Measurements from ENCODE around the gene GMDS.

Gene GMDS

DNA sequence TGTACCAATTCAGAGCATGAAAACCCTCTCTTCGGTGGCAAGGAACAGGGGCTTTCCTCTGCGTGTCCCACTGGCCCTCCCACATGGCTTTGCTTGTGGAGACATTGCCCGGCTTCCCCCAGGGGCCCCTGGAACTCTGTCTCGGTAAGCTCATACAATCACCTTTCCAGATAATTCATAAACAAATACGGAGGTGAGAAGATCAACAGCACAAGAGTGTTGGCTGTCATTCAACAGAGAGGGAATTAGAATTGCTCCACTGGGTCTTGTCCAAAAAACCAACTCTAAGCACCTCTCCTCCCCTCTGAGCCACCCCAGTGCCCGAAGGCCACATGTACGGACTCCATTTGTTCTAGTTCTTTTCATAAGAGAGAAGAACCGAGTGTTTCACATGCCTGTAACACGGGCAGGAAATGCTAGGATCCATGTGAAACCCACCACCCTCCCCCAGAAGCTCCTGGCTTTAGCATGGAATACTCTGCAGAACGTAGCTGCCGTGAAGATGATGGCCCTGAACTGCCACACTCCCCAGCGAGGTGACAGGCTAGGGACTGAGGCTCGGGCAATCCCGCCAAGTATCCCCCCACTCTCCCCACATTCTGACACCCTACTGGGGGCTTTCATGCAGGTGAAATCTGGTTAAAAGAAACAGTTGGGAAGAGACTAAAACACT, 660.3 kb downstream of the GMDS start:
- no peak overlapping the region for H3K9ac ChIP-seq (ENCODE audit: low read depth, low read length)
- H3K9me3 ChIP-seq (ENCODE audit: control insufficient read depth, insufficient read depth, low read length) = no peaks in the 10 kb centered on the region
- no peaks in the 10 kb centered on the region for H3K36me3 ChIP-seq (ENCODE audit: insufficient read depth, low read length)
- no peaks in the 10 kb centered on the region for H3K4me1 ChIP-seq (ENCODE audit: insufficient read depth, low read length)

DNA sequence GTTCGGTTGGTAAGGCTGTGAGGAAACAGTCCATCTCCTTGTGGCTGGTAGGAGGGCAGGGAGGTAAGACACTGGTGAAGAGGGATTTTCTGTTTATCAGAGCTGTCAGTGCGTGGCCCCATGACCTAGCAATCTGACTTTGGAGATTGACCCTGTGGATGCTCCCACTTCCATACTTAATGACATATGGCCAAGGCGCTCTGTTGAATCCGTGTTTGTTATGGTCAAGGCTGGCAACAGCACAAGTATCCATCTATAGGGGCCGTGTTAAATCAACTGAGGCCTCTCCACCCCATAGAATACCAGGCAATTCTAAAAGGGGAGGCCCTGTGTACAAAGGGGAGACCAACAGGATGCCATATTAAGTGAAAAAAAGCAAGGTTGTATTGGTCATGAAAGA, 661.3 kb downstream of the GMDS start:
- Histone ChIP-seq H3K9ac (ENCODE audit: low read depth, low read length) (no peak overlapping the region), H3K36me3 (ENCODE audit: insufficient read depth, low read length) (no peaks in the 10 kb centered on the region), H3K4me1 (ENCODE audit: insufficient read depth, low read length) (no peaks in the 10 kb centered on the region)

DNA sequence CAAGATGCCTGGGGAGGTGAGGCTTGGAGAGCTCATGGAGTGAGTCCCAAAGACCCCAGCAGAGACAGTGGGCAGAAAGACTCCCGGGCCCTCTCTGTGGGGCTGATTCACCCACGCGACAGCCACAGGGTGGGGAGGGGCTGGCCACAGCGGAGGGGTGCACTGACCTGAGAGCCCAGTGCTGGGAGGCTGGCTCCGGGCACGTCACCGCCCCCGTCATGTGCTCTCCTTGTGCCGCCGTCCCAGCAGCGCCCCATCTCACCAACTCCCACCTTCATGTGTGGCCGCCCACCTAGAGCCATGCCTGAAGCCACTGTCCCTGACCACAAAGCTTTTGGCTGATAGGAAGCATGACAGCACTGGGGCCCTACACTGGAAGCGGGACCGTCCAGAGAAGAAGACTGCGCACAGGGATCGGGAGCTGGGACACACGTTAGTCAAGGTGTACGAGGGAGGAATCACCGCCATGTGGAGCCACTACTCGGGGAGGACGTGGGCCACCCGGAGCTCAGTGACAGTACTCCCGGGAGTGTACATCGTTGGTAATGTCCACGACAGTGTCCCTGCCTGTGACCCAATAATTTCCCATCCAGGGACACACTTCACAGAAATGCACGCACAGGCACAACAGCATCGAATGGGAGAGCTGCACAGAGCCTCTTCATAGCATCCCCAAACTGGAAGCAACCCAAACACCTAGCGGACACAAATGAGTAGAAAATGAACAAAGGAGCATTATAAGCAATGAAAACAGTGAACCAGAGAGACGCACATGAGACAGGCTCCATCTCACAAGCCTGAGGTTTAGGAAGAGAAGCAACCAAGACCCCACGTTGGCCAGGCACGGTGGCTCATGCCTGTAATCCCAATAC, 664.0 kb downstream of the GMDS start:
- Histone ChIP-seq H3K36me3 (ENCODE audit: insufficient read depth, low read length) (no peaks in the 10 kb centered on the region), H3K4me1 (ENCODE audit: insufficient read depth, low read length) (0 out of 2 replicates have a peak, but pooled peaks cover 2% of the 10 kb centered on the region), H3K9ac (ENCODE audit: low read depth, low read length) (no peak overlapping the region), H3K9me3 (ENCODE audit: control insufficient read depth, insufficient read depth, low read length) (no peaks in the 10 kb centered on the region)

More for the DNA sequence above, 661.3 kb downstream of the GMDS start:
- no peaks in the 10 kb centered on the region for H3K9me3 ChIP-seq (ENCODE audit: control insufficient read depth, insufficient read depth, low read length)

DNA sequence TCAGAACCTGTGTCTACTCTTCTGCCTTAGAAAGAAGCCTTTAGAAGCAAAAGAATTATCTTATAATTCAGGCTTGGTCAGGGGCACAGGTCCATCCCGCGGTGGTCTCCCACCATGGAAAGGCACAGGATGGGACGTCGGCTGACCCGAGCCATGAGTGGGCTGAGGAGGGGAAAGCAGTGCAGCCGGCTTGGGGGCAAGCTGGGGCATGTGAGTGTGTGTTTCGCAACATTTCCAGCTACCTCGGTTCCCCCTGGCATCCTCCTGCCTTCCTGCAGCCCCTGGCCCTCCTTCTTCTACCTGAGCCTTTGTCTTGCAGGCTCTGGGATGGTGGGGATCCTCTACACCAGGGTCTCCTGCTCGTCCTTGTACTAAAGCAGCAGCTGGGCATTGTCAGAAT, 664.8 kb downstream of the GMDS start:
- Histone ChIP-seq H3K4me1 (ENCODE audit: insufficient read depth, low read length) (0 out of 2 replicates have a peak, but pooled peaks cover 4% of the 10 kb centered on the region), H3K36me3 (ENCODE audit: insufficient read depth, low read length) (no peaks in the 10 kb centered on the region), H3K9ac (ENCODE audit: low read depth, low read length) (no peak overlapping the region), H3K9me3 (ENCODE audit: control insufficient read depth, insufficient read depth, low read length) (no peaks in the 10 kb centered on the region)

DNA sequence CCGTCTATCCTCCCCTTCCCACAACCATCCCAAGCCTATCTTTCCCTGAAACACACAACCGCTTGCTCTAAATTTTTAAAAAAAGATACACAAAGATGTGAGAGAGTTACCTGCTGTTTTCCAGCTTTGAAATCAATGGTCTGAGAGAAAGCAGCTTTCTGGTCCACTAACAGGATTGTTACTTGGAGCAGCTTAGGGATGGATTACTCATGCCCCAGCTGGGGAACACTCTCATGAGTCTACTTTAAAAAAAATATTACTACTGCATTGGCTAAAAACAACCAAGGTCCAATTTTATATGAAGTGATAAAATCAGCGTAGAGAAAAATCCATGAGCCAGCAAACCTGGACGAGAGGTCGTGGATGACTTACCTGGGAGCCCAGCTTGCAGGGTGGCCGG, 665.3 kb downstream of the GMDS start:
- Histone ChIP-seq H3K9ac (ENCODE audit: low read depth, low read length) (no peak overlapping the region), H3K36me3 (ENCODE audit: insufficient read depth, low read length) (no peaks in the 10 kb centered on the region), H3K4me1 (ENCODE audit: insufficient read depth, low read length) (peaks cover 8% of the 10 kb centered on the region; the same call in 1 of the 2 replicates), H3K9me3 (ENCODE audit: control insufficient read depth, insufficient read depth, low read length) (no peaks in the 10 kb centered on the region)

DNA sequence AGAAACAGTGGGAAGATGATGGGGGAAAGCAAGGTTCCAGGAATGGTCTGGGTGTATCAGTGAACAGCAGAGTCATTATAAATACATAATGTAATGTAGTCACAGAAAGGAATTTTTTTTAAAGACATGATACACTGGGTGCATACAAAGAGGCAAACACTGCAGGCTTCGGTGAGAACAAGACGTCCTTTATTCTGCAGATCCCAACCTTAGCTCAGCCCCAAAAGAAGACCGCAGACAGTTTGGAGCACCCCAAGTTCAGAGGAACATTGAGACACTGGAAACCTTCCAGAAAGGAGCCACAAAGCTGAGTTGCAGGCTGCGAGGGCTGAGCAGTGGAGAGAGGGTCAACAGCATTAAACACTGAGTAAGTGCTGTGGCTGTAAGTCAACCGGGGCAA, 666.3 kb downstream of the GMDS start:
- Histone ChIP-seq H3K9me3 (ENCODE audit: control insufficient read depth, insufficient read depth, low read length) (no peaks in the 10 kb centered on the region), H3K9ac (ENCODE audit: low read depth, low read length) (no peak overlapping the region), H3K36me3 (ENCODE audit: insufficient read depth, low read length) (no peaks in the 10 kb centered on the region), H3K4me1 (ENCODE audit: insufficient read depth, low read length) (peaks cover 18% of the 10 kb centered on the region)

DNA sequence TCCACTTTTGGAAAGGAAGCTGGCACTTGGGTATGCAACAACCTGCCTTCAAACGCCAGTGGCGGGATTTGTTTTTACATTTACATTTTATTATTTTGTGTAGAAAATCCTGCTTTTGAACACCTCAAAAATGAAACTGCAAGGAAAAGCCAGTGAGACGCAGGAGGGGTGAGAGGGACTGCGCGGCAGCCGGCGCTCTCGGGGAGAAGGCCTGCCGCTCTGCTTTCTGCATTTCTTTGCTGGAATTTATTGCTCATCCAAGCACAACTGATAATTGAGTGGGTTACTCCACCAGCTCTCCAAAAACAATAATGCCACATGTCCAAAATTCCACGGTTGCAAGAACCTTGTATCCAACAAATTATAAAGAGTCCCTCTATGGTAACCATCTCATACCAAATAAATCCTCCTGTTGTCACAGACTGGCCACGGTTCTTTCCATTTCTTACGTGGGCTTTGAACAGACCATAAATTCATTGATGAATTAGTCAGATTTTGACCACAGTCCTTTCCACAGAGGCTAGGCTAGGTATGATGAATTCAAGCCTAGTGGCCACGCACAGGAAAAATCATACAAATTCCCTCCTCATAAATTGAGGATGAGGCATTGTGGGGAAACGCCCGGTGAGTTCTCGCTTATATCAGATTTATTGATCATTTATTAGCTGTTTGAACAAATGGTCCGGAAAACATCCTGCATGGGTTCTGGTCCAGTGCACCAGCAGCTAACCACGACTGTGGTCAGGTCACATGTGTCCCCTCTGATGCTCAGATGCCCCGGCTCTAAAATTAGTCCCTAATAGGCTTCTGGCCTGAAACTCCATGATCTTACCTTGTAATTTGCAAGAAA, 667.3 kb downstream of the GMDS start:
- H3K4me1 ChIP-seq (ENCODE audit: insufficient read depth, low read length) = peaks cover 24% of the 10 kb centered on the region

DNA sequence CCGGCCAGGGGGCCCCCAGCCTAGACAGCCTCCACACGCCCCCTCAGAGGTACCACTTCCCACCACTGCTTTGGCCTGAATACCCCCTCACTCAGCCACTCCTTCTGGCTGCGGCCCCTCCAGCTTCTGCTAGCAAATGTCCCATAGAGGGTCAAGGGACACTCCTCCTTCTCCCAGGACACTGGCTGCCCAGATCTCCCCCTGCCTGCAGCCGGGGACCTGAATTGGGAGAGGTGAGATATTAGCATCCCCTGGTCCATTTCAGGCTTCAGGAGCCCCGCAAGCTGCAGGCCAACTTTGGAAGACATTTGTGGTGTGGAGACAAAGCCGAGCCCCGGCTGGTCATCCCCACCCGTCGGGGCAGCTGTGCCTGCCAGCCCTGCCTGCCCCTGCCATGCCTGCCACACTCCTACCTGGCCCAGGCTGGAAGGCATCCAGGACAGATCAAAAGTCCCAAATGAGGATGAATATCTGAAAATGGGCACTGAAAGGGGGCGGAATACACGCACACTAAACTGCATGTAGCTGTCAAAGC, 668.2 kb downstream of the GMDS start:
- H3K36me3 ChIP-seq (ENCODE audit: insufficient read depth, low read length) = no peaks in the 10 kb centered on the region
- H3K9me3 ChIP-seq (ENCODE audit: control insufficient read depth, insufficient read depth, low read length) = no peaks in the 10 kb centered on the region
- H3K4me1 ChIP-seq (ENCODE audit: insufficient read depth, low read length) = peaks cover 24% of the 10 kb centered on the region
- no peak overlapping the region for H3K9ac ChIP-seq (ENCODE audit: low read depth, low read length)

More for the DNA sequence above, 667.3 kb downstream of the GMDS start:
- H3K36me3 ChIP-seq (ENCODE audit: insufficient read depth, low read length) = no peaks in the 10 kb centered on the region
- H3K9me3 ChIP-seq (ENCODE audit: control insufficient read depth, insufficient read depth, low read length) = no peaks in the 10 kb centered on the region
- no peak overlapping the region for H3K9ac ChIP-seq (ENCODE audit: low read depth, low read length)

DNA sequence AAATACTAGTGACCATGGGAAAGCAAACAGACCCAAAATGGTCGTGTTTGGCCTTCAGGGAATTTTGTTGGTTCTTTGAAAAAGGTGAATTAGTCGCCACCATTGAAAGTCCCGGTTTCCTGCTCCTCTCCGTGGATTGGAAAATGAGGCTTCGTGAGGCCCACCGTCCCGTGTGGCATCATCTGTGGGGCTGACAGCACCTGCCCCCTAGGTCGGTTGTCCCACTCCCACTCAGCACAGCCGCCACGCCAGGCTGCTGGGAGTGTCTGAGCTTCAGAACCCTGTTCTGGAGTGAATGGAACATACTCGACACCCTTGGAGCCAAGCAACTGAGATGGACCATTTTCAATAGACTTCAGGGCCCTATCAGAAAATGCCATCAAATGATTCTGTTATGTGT, 668.7 kb downstream of the GMDS start:
- H3K9ac ChIP-seq (ENCODE audit: low read depth, low read length) = no peak overlapping the region
- H3K4me1 ChIP-seq (ENCODE audit: insufficient read depth, low read length) = peaks cover 24% of the 10 kb centered on the region
- no peaks in the 10 kb centered on the region for H3K9me3 ChIP-seq (ENCODE audit: control insufficient read depth, insufficient read depth, low read length)
- H3K36me3 ChIP-seq (ENCODE audit: insufficient read depth, low read length) = no peaks in the 10 kb centered on the region

DNA sequence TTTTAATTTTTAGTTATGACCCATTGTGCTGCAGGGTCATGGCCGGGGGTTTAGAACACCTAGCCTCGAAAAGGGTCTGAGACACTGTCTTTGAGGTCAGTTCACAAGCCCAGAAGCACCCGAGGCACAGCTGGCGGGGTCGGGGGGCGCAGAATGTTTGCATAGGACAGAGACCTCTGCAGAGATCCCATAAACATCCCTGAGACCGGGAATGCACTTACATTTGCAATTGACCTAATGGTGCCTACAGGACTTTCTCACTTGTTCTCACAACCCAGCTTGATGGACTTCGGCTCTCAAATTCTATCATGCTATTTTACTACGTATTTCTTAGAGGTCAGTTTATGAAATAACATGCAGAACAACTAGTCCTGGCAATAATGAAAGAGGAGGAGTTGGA, 669.2 kb downstream of the GMDS start:
- Histone ChIP-seq H3K9me3 (ENCODE audit: control insufficient read depth, insufficient read depth, low read length) (no peaks in the 10 kb centered on the region), H3K36me3 (ENCODE audit: insufficient read depth, low read length) (no peaks in the 10 kb centered on the region), H3K9ac (ENCODE audit: low read depth, low read length) (no peak overlapping the region), H3K4me1 (ENCODE audit: insufficient read depth, low read length) (peaks cover 24% of the 10 kb centered on the region)

DNA sequence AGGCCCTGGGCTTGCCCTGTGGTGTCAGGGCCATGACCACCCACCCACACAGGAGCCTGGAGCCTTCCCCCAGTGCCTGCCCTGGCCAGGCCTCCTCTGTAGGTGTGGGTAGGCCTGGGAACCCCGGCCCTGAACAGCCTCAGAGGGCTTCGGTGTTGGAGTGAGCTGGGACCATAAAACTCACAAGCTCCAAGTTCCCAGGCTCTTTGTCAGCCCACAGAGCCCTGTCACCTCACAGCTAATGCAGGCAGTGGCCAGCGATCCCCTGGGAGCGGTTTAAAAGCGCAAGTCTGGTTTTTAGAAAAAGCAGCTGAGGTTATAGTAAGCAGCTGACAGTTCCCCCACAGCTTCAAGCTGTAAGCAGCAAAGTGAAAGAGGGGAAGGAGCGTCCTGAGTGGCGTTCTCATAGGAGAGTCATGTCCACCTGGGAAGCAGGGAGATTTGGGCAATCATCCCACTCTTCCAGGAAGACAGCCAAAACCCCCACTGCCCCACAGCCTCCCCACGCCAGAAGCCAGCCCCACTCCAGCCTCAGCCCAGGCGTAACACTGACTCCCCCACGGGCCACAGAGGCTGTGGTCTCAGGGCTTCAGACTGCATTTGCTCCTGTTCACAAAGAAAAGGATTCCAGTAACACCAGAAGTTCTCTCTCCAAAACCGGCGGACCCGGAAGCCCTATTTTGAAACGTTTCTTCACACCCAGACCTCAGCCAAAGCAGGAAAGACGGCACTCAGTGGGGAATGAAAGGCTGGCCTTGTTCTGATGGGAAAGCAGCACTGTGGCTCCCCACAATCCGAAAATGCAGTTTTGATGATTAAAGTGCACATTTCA, 670.0 kb downstream of the GMDS start:
- H3K9ac ChIP-seq (ENCODE audit: low read depth, low read length) = no peak overlapping the region
- peaks cover 24% of the 10 kb centered on the region for H3K4me1 ChIP-seq (ENCODE audit: insufficient read depth, low read length)
- no peaks in the 10 kb centered on the region for H3K9me3 ChIP-seq (ENCODE audit: control insufficient read depth, insufficient read depth, low read length)
- H3K36me3 ChIP-seq (ENCODE audit: insufficient read depth, low read length) = no peaks in the 10 kb centered on the region

DNA sequence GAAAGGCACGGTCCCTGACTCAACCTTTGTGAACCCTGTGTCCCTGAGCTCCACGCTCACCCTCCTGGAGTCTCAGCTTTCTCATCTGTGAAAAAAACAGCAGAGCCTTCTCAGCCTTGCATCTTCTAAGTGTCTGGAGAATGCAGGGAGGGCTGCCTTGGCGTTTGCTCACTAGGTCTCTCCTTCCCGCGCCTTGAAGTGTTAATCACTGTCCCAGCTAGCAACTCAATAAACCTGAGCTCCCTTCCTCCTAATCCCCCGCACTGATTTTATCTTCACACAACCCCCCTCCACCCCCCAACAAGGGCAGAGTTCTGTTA, 670.6 kb downstream of the GMDS start:
- Histone ChIP-seq H3K9me3 (ENCODE audit: control insufficient read depth, insufficient read depth, low read length) (no peaks in the 10 kb centered on the region), H3K9ac (ENCODE audit: low read depth, low read length) (no peak overlapping the region), H3K36me3 (ENCODE audit: insufficient read depth, low read length) (no peaks in the 10 kb centered on the region), H3K4me1 (ENCODE audit: insufficient read depth, low read length) (peaks cover 24% of the 10 kb centered on the region)

DNA sequence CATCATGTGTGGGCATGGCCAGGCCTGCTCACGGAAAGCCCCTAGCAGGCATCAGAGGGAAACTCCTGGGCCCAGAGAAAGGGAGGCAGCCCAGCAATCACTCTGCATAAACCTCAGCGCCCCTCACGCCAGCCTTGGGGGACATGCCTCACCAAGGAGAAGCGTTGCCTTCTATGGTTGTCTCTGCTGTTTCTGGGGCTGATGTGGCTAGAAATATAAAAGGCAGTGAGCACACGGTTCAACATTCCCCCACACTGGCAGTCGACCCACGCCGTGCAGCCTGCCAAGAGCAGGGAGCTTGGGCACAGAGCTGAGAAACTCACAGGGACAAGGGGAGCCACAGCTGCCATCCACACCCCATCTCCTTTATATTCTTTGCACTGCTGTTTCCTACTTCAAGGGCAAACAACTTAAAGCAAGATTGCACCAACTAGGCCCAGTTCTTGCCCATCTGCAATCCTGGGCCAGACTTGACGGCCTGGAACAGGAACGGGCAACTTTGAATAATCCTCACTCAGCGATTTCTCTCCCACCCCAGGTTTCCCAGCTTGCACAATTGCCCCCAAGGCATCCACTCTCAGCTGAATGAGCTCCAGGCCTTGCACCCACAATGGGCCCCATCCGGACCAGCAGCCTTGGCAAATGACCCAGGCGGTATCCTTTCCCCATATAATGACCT, 671.2 kb downstream of the GMDS start:
- Histone ChIP-seq H3K9ac (ENCODE audit: low read depth, low read length) (no peak overlapping the region), H3K9me3 (ENCODE audit: control insufficient read depth, insufficient read depth, low read length) (no peaks in the 10 kb centered on the region), H3K4me1 (ENCODE audit: insufficient read depth, low read length) (peaks cover 24% of the 10 kb centered on the region), H3K36me3 (ENCODE audit: insufficient read depth, low read length) (no peaks in the 10 kb centered on the region)
